Stimulated activated CD4-positive, alpha-beta T cell treated with anti-CD3 and anti-CD28 coated beads, Interleukin-15, amount 100 ng/mL, for 48 hours (primary cell): ENCODE measurements around the gene VSTM4.

ENCODE experiments used
- DNase-seq, 2 donors: peaks; one replicate each; pipeline ENCODE4 v3.0.0-alpha.2; 2020; ENCODE audit warnings: low read depth in 2 of 2

Gene VSTM4

GRCh38 chr10:49071160-49071761, 44.1 kb downstream of the VSTM4 start:
- no peak for DNase-seq

- DNase-seq = no peak
These were observed 44.6 kb downstream of the VSTM4 start for GRCh38 chr10:49070701-49071100.

GRCh38 chr10:49068672-49069217, 46.6 kb downstream of the VSTM4 start:
- no peak for DNase-seq

GRCh38 chr10:49068209-49068608, 47.1 kb downstream of the VSTM4 start:
- no peak for DNase-seq

- no peak for DNase-seq
These were observed 48.2 kb downstream of the VSTM4 start for GRCh38 chr10:49066944-49067730.

GRCh38 chr10:49062229-49062628, 53.1 kb downstream of the VSTM4 start:
- DNase-seq = no peak

GRCh38 chr10:49061667-49062066, 53.7 kb downstream of the VSTM4 start:
- DNase-seq = no peak

- DNase-seq = no peak
These were observed 56.7 kb downstream of the VSTM4 start for GRCh38 chr10:49058463-49059255.

GRCh38 chr10:49057231-49057880, 58.0 kb downstream of the VSTM4 start:
- DNase-seq = no peak

GRCh38 chr10:49056356-49056755, 59.0 kb downstream of the VSTM4 start:
- DNase-seq = no peak

- DNase-seq = no peak
These were observed 60.0 kb downstream of the VSTM4 start for GRCh38 chr10:49055221-49055849.

- DNase-seq = no peak
These were observed 60.6 kb downstream of the VSTM4 start for GRCh38 chr10:49054753-49055152.

GRCh38 chr10:49053998-49054692, 61.2 kb downstream of the VSTM4 start:
- DNase-seq = no peak

- DNase-seq = no peak
These were observed 62.0 kb downstream of the VSTM4 start for GRCh38 chr10:49053053-49053997.

- DNase-seq = no peak
These were observed 63.3 kb downstream of the VSTM4 start for GRCh38 chr10:49052069-49052468.

- no peak for DNase-seq
These were observed 64.4 kb downstream of the VSTM4 start for GRCh38 chr10:49050906-49051305.

GRCh38 chr10:49050366-49050765, 65.0 kb downstream of the VSTM4 start:
- DNase-seq = no peak

GRCh38 chr10:49049660-49050059, 65.7 kb downstream of the VSTM4 start:
- no peak for DNase-seq

GRCh38 chr10:49047128-49047639, 68.1 kb downstream of the VSTM4 start:
- DNase-seq = no peak
